Activated gamma-delta T cell treated with anti-CD3 and anti-CD28 coated beads, Interleukin-2, amount 50 U/mL, for 16 hours (primary cell): ENCODE data around the gene BTG2.

ENCODE experiments used
- DNase-seq: peaks from one replicate; pipeline ENCODE4 v3.0.0-alpha.2; 2020; ENCODE audit warnings: low read depth

BTG2 gene

GRCh38 chr1:203342192-203342940 lies 37.0 kb downstream of the BTG2 start:
- DNase-seq = peak; percentile 20

- no peak for DNase-seq
Measured at GRCh38 chr1:203343956-203344754, 38.8 kb downstream of the BTG2 start.

- no peak for DNase-seq
Measured at GRCh38 chr1:203346060-203346768, 40.9 kb downstream of the BTG2 start.

- no peak for DNase-seq
Measured at GRCh38 chr1:203346769-203347102, 41.4 kb downstream of the BTG2 start.

- no peak for DNase-seq
Measured at GRCh38 chr1:203349166-203349565, 43.8 kb downstream of the BTG2 start.

- DNase-seq = no peak
Measured at GRCh38 chr1:203349773-203350524, 44.6 kb downstream of the BTG2 start.

- no peak for DNase-seq
Measured at GRCh38 chr1:203351037-203351625, 45.8 kb downstream of the BTG2 start, which contains the start of gene FMOD. FMOD (minus strand) TSS chr1:203351122; CDS start chr1:203348270, 2,852 bp downstream.

GRCh38 chr1:203353486-203353885 lies 48.2 kb downstream of the BTG2 start:
- no peak for DNase-seq

GRCh38 chr1:203354246-203354645 lies 48.9 kb downstream of the BTG2 start:
- DNase-seq = no peak

- no peak for DNase-seq
Measured at GRCh38 chr1:203359010-203359571, 53.8 kb downstream of the BTG2 start.
